Gastrocnemius medialis (tissue), 4 donors: ENCODE data around the gene CERS6. TPM values are rescaled to one million over a fixed set of nuclear protein-coding genes. Genes with fewer than 3 reads are reported as not detected.

ENCODE experiments used
- ATAC-seq, 2 donors: fragments of 150-250 bp; one replicate each; pipeline ENCODE4 v1.9.1; 2016
- DNase-seq, 2 donors: peaks; one replicate each; pipeline ENCODE4 v3.0.0-alpha.2; 2019
- H3K27ac ChIP-seq, 4 donors: fragments of 200-600 bp; sonication (generic); 1 replicate in 1 of 4; 2 replicates in 3 of 4; pipeline ENCODE4 v1.5.1; 2016 to 2018; ENCODE audit warnings: mild to moderate bottlenecking in 2 of 4, moderate library complexity in 1 of 4
- H3K27me3 ChIP-seq, 3 donors: fragments of 200-600 bp; sonication (generic) in 2 of 3; 1 replicate in 1 of 3; 2 replicates in 2 of 3; pipeline versions ENCODE4 v1.5.1 to v1.6.0; 2016 to 2019; ENCODE audit warnings: mild to moderate bottlenecking in 1 of 3, moderate library complexity in 1 of 3
- H3K36me3 ChIP-seq, 2 donors: fragments of 200-600 bp; sonication (generic) in 1 of 2; one replicate each; pipeline ENCODE4 v1.5.1; 2017 to 2018
- H3K4me1 ChIP-seq, 2 donors: fragments of 200-600 bp; sonication (generic) in 1 of 2; one replicate each; pipeline ENCODE4 v1.5.1; 2016 to 2017; ENCODE audit warnings: mild to moderate bottlenecking in 2 of 2
- H3K4me3 ChIP-seq, 4 donors: fragments of 200-600 bp; sonication (generic) in 3 of 4; 1 replicate in 1 of 4; 2 replicates in 3 of 4; pipeline ENCODE4 v1.5.1; 2016 to 2019; ENCODE audit warnings: mild to moderate bottlenecking in 2 of 4
- H3K9me3 ChIP-seq, 3 donors: fragments of 200-600 bp; sonication (generic) in 2 of 3; 1 replicate in 1 of 3; 2 replicates in 2 of 3; pipeline ENCODE4 v1.5.1; 2016 to 2019
- POLR2A ChIP-seq, 2 donors: fragments of 450-650 bp; IDR thresholded peaks; one replicate each; pipeline ENCODE4 v1.6.1; 2017; ENCODE audit warnings: antibody characterized with exemption in 2 of 2, mild to moderate bottlenecking in 2 of 2, moderate library complexity in 2 of 2
- in situ Hi-C, 4 donors: fragments of 200-750 bp; cut with MboI; loops; one replicate each; pipeline versions ENCODE4 v1.15.0 to v1.8.0; 2017; ENCODE audit warnings: low sequenced_read_pairs in 4 of 4
- intact Hi-C: fragments of 100-400 bp; cut with DNase I; formaldehyde crosslinking; loops from one replicate; pipeline ENCODE4 v1.15.1; 2023; ENCODE audit warnings: low total_unique reads
- total RNA-seq, 4 donors: library from RNA; depleted of rRNA; stranded (reverse); fragments of >200 nt; gene quantifications; one replicate each; pipeline versions ENCODE4 v1.1.0 to v1.2.3, GENCODE V29; 2016
- TF ChIP-seq, protein P1 (sequence below), 5 experiments: fragments of 450-650 bp in 3 of 5; fragments of 200-600 bp in 2 of 5; sonication (generic) in 2 of 5; IDR thresholded peaks in 4 of 5; conservative IDR thresholded peaks in 1 of 5; 1 replicate in 4 of 5; 2 replicates in 1 of 5; pipeline ENCODE4 v1.5.1; 2016 to 2019; ENCODE audit warnings: antibody characterized with exemption in 5 of 5, mild to moderate bottlenecking in 3 of 5, moderate library complexity in 3 of 5

CERS6 gene
- total RNA-seq, 4 donors from 2014 or later = 11.9 to 18.0 (median 14.7) TPM

DNA sequence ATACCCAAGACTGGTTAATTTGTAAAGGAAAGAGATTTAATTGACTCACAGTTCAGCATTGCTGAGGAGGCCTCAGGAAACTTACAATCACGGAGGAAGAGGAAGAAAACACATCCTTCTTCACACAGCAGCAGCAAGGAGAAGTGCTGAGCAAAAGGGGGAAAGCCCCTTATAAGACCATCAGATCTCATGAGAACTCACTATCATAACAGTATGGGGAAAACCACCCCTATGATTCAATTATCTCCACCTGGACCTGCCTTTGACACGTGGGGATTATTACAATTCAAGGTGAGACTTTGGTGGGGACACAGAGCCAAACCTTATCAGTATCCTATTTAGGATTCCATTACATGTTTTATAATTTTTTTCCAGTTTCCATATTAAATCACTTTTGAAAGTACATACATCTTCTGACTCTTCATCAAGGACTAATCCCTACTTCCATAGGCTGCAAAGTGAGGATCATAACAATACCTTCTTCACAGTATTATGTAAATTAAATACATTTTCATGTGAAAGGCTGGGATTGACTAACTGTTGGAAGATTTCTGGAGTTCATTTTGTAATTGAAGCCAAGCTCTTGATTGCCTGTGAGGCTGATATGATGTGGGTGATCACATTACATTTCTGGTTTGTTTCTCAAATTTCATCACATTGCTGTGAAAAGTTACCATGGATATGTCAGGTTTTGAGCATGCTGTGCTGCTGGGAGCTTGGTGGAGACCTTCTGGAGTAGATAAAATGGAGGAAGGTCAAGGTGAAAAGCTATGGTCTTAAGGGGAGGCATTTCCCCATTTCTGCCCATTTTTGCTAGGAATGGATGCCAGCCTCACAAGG is 31.7 kb upstream of the CERS6 start:
- no peak overlapping the region for H3K27ac ChIP-seq
- TF ChIP-seq, protein P1, sequence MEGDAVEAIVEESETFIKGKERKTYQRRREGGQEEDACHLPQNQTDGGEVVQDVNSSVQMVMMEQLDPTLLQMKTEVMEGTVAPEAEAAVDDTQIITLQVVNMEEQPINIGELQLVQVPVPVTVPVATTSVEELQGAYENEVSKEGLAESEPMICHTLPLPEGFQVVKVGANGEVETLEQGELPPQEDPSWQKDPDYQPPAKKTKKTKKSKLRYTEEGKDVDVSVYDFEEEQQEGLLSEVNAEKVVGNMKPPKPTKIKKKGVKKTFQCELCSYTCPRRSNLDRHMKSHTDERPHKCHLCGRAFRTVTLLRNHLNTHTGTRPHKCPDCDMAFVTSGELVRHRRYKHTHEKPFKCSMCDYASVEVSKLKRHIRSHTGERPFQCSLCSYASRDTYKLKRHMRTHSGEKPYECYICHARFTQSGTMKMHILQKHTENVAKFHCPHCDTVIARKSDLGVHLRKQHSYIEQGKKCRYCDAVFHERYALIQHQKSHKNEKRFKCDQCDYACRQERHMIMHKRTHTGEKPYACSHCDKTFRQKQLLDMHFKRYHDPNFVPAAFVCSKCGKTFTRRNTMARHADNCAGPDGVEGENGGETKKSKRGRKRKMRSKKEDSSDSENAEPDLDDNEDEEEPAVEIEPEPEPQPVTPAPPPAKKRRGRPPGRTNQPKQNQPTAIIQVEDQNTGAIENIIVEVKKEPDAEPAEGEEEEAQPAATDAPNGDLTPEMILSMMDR (IDR thresholded peaks at IDR 0.05 in 4 of 5, conservative IDR thresholded peaks at IDR 0.05 in 1 of 5) = no peak
- no peak for TF ChIP-seq POLR2A (IDR thresholded peaks at IDR 0.05)
- in situ Hi-C loops (no loop called here), intact Hi-C loops (no loop called here)
- DNase-seq (no peak), ATAC-seq (no peak)
- no peaks in the 10 kb centered on the region for H3K4me1 ChIP-seq
- H3K4me3 ChIP-seq = no peak overlapping the region
- H3K36me3 ChIP-seq = no peaks in the 10 kb centered on the region
- no peaks in the 10 kb centered on the region for H3K27me3 ChIP-seq
- H3K9me3 ChIP-seq = no peaks in the 10 kb centered on the region

DNA sequence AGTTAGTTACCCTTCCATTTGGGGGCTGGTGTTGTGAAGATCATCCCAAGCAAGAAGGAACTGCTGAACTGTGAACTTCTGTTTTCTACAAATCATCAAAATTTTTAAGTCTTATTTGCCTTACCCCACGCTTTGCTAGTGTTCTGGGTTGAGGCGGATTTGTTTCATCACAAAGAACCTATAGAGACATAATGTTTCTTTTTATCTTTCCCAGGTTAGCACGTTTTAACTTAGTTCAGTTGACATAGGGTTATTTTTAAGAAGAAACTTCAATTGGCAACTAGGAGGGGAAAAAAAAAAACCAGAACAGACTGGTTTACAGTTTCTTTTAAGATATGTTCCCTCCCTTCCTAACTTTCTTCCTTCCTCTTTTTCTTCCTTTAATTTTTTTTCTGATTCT is 31.1 kb upstream of the CERS6 start:
- H3K4me1 ChIP-seq = no peaks in the 10 kb centered on the region
- H3K27me3 ChIP-seq = no peaks in the 10 kb centered on the region
- in situ Hi-C loops (no loop called here), intact Hi-C loops (no loop called here)
- ATAC-seq (no peak), DNase-seq (no peak)
- H3K4me3 ChIP-seq = no peak overlapping the region
- TF ChIP-seq POLR2A (IDR thresholded peaks at IDR 0.05) = no peak
- TF ChIP-seq, protein P1 (IDR thresholded peaks at IDR 0.05 in 4 of 5, conservative IDR thresholded peaks at IDR 0.05 in 1 of 5) = no peak
- H3K36me3 ChIP-seq = no peaks in the 10 kb centered on the region
- no peak overlapping the region for H3K27ac ChIP-seq
- no peaks in the 10 kb centered on the region for H3K9me3 ChIP-seq

DNA sequence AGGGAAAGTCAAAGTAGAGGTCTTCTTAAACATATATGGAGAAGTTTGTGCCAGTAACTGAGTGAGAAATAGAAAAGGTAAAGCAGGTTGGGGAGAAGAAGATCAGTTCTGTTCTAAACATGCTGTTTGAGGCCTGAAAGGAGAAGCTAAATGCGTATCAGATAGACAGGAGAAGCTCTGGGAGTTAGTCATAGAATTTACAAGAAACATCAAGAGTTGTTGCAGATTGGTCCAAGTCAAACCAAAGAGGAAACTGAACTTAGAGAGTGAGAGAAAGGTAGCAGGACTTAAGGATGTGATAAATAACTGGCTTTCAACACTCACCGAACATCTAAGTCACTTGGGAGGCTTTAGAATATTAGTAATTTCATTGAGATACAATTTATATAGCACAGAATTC is 29.2 kb upstream of the CERS6 start:
- TF ChIP-seq, protein P1 (IDR thresholded peaks at IDR 0.05 in 4 of 5, conservative IDR thresholded peaks at IDR 0.05 in 1 of 5) = no peak
- TF ChIP-seq POLR2A (IDR thresholded peaks at IDR 0.05) = no peak

DNA sequence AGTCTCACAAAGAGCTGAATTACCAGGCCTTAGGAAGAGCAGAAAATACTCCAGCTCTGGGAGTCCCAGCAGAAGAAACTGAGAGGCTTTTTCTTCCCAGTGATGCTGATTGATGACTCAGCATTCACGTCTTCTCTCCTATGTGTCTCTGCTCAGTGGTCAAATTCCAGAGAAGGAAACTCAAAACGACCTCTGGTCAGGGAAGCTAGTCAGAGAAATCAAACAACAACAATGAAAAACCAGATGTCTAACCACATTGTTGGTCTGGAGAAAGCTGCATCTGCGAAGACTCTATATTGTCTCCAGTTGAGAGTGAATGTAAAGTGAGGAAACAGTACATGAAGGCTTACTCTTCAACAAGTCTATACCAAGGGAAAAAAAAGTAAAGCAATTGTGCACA is 28.6 kb upstream of the CERS6 start:
- H3K4me1 ChIP-seq = no peaks in the 10 kb centered on the region
- no peak overlapping the region for H3K4me3 ChIP-seq
- no peak for ATAC-seq
- H3K27ac ChIP-seq = no peak overlapping the region
- in situ Hi-C loops = no loop called here
- TF ChIP-seq, protein P1 (IDR thresholded peaks at IDR 0.05 in 4 of 5, conservative IDR thresholded peaks at IDR 0.05 in 1 of 5) = no peak
- TF ChIP-seq POLR2A (IDR thresholded peaks at IDR 0.05) = no peak
- DNase-seq = no peak
- H3K36me3 ChIP-seq = no peaks in the 10 kb centered on the region
- no peaks in the 10 kb centered on the region for H3K27me3 ChIP-seq
- intact Hi-C loops = no loop called here
- no peaks in the 10 kb centered on the region for H3K9me3 ChIP-seq

More for the DNA sequence above, 29.2 kb upstream of the CERS6 start:
- ATAC-seq (no peak), DNase-seq (no peak)
- Histone ChIP-seq H3K36me3 (no peaks in the 10 kb centered on the region), H3K9me3 (no peaks in the 10 kb centered on the region), H3K4me3 (no peak overlapping the region), H3K27ac (no peak overlapping the region), H3K27me3 (no peaks in the 10 kb centered on the region), H3K4me1 (no peaks in the 10 kb centered on the region)
- intact Hi-C loops = no loop called here
- in situ Hi-C loops = no loop called here
